HUES6 (cell line): ENCODE measurements around the gene MS4A6E.

Experiments
- H3K27ac ChIP-seq: 2 replicates; pipeline ENCODE4 v1.7.0; 2013; ENCODE audit warnings: low read depth, mild to moderate bottlenecking, low read length, inconsistent platforms
- H3K27me3 ChIP-seq: 2 replicates; pipeline ENCODE4 v1.6.1; 2013; ENCODE audit warnings: low read length; ENCODE audit not compliant: control insufficient read depth, insufficient read depth
- H3K36me3 ChIP-seq: 2 replicates; pipeline ENCODE4 v1.6.1; 2013; ENCODE audit warnings: low read length; ENCODE audit not compliant: control insufficient read depth, insufficient read depth
- H3K4me1 ChIP-seq: 2 replicates; pipeline ENCODE4 v1.6.1; 2013; ENCODE audit warnings: low read length; ENCODE audit not compliant: control insufficient read depth, insufficient read depth
- H3K4me3 ChIP-seq: 2 replicates; pipeline ENCODE4 v1.5.1; 2013; ENCODE audit warnings: low read depth, low read length
- H3K9ac ChIP-seq: one replicate; pipeline ENCODE4 v1.6.1; 2013; ENCODE audit warnings: mild to moderate bottlenecking, low read length
- H3K9me3 ChIP-seq: 2 replicates; pipeline ENCODE4 v1.6.1; 2013; ENCODE audit warnings: low read depth, low read length; ENCODE audit not compliant: control insufficient read depth, insufficient read depth

The MS4A6E gene

DNA sequence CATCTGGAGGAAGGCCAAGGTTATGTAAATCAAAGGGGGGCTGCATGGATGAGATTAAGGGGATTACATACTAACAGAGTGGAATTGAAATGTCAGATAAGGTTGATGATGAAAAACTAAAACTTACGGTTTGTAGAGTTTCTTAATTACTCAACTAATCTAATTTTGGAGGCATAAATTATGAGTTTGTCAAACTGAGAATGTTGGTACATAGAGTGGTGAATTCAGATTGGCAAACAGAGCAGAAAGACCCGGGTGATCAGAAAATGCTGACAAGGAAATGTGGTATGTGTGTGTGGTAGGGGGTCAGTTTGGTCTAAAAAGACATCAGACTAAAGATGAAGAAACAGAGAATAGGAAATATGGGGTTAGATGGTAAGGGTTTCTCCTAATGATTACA, 11.0 kb downstream of the MS4A6E start:
- H3K9me3 ChIP-seq, result no peaks in the 10 kb centered on the region
- H3K4me1 ChIP-seq, result no peaks in the 10 kb centered on the region
- no peaks in the 10 kb centered on the region for H3K36me3 ChIP-seq
- H3K27me3 ChIP-seq, result no peaks in the 10 kb centered on the region
- no peak overlapping the region for H3K27ac ChIP-seq
- H3K9ac ChIP-seq, result no peak overlapping the region
- no peak overlapping the region for H3K4me3 ChIP-seq

DNA sequence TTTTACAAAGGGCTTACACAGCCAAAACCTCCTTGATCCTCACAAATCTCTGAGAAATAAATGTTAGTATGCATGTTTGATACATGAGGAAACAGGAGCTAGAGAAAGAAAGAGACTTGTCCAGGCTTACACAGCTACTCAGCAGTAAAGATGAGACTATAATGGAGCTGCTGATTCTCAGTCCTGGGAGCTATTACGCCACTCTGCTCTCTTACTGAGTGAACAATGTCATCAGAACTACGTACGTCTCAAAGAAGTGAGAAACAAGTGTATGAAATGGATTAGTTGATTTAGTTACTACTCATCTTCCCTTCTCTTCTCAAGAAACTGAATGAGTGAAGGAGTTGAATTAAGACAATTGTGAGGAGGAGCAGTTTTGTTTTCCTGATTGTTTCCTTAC, 12.3 kb downstream of the MS4A6E start:
- Histone ChIP-seq H3K4me1 (no peaks in the 10 kb centered on the region), H3K4me3 (no peak overlapping the region), H3K27ac (no peak overlapping the region), H3K27me3 (no peaks in the 10 kb centered on the region), H3K9ac (no peak overlapping the region), H3K36me3 (no peaks in the 10 kb centered on the region), H3K9me3 (no peaks in the 10 kb centered on the region)

DNA sequence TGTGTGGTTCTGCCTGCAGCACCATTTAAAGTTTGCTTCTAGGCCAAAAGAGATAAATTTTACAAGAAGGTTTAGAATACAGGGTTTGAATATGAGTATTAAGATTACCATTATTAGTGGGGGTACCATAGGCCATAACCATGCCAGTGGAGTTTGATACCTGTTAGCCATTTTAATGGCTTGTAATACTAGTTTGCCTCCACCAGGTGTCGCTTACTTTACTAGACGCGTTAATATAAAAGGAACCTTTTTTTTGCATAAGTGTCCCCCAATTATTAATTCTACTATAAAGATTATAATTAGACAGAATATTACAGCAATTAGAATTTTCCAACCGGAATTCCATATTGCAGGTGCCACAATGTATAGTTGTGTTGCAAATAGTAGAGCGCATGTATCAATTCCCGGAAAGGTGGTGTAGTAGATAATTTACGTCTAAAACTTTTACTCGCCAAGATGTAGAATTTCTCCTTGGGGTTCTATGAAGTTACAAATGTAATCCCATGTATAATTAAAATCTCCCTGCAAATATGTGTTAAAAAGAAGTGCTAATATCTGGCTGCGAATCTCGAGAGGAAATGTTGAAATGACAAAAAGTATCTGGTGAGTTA, 16.1 kb downstream of the MS4A6E start:
- Histone ChIP-seq H3K27ac (no peak overlapping the region), H3K36me3 (no peaks in the 10 kb centered on the region), H3K27me3 (no peaks in the 10 kb centered on the region), H3K4me3 (no peak overlapping the region), H3K9ac (no peak overlapping the region), H3K9me3 (no peaks in the 10 kb centered on the region), H3K4me1 (no peaks in the 10 kb centered on the region)

DNA sequence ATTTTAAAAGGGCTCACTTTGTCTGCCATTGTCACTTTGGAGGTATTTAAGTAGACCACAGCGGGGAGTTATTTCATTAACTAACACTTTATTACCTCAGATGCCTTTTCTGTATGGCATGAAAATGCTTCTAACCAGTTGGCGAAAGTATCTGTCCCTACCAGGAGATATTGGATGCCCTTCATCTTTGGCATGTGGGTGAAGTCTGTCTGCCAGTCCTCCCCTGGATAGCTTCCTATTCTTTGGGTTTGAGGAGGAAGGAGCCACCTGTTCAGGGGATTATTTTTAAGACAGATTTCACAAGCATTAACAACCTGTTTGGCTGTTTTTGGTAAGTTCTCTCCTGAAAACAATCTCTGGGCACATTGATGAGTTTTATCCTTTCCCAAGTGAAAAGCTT, 17.1 kb downstream of the MS4A6E start:
- Histone ChIP-seq H3K4me3 (no peak overlapping the region), H3K27ac (no peak overlapping the region), H3K9me3 (no peaks in the 10 kb centered on the region), H3K36me3 (no peaks in the 10 kb centered on the region), H3K27me3 (no peaks in the 10 kb centered on the region), H3K4me1 (no peaks in the 10 kb centered on the region), H3K9ac (no peak overlapping the region)

DNA sequence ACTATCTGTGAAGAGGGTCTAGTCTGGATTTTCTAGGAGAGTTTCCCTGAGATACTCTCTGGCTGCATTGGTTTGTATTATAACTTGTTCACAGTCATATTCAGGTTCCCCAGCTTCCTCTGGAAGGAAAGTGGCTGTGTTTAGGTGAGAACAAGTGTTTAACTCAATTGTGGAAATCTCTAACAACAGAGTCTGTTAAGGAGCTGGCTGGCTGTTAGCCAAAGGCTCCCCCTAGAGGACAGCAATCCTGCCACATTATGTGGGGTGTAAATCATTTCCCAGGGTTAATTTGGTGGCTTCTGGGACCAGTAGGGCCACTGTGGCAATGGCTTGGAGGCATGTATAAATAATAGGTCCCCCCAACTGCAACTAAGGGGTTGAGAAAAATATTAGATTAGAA, 18.4 kb downstream of the MS4A6E start:
- H3K36me3 ChIP-seq, result no peaks in the 10 kb centered on the region
- H3K27me3 ChIP-seq, result no peaks in the 10 kb centered on the region
- H3K9ac ChIP-seq, result no peak overlapping the region
- H3K4me3 ChIP-seq, result no peak overlapping the region
- H3K9me3 ChIP-seq, result no peaks in the 10 kb centered on the region
- H3K4me1 ChIP-seq, result no peaks in the 10 kb centered on the region
- no peak overlapping the region for H3K27ac ChIP-seq

DNA sequence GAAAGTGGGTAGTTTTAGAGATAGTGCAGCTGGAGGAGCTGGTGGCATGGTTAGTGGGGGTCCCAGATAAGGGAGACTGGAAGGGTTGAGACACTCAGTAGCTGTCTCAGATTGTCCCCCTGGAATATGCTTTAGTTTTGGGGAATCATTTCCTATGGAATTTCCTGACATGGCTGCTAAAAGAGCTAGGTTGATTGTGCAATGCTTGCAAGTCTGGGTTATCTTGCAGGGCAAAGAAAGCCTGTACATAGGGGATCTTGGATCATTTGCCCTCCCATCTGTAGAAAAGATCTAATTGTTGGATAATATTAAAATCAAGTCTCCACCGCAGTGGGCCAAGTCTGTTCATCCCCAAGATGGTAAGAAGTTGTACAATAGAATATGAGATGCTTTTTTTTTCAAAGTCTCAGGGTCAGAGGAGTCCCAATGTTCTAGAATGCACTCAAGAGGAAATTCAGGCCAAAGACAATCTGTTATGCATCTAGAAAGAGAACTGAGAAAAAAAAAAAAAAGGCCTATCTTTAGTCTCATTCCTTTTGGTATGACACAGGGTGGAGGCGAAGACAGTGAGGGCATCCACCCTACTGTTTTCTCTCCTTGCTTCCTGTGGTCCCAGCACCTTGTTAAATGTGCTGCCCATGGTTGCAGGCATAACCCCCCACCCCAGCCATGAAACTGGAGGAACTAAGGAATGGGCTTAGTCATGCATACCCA, 20.2 kb downstream of the MS4A6E start:
- Histone ChIP-seq H3K4me3 (no peak overlapping the region), H3K9me3 (no peaks in the 10 kb centered on the region), H3K4me1 (no peaks in the 10 kb centered on the region), H3K27ac (no peak overlapping the region), H3K9ac (no peak overlapping the region), H3K27me3 (no peaks in the 10 kb centered on the region), H3K36me3 (no peaks in the 10 kb centered on the region)

DNA sequence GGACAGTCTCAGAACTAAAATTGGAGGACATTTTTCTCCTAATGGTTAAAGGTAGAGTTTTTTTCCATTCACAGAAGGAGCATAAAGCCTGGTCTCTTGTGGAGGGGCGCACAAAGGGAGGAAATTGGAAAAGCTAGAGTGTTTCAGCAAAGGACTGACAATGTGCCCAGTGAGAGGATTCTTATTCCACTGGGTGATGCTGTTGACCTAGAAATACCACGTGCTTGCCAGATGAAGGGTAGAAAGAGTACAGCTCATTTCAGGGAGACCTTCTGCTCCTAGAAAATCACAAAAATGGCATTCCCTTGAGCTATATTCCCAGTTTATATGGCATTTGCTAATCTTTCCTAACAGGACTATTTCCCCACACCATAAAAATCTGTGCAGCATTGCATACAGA, 21.1 kb downstream of the MS4A6E start:
- Histone ChIP-seq H3K4me1 (no peaks in the 10 kb centered on the region), H3K9ac (no peak overlapping the region), H3K27me3 (no peaks in the 10 kb centered on the region), H3K9me3 (no peaks in the 10 kb centered on the region), H3K27ac (no peak overlapping the region), H3K36me3 (no peaks in the 10 kb centered on the region), H3K4me3 (no peak overlapping the region)

DNA sequence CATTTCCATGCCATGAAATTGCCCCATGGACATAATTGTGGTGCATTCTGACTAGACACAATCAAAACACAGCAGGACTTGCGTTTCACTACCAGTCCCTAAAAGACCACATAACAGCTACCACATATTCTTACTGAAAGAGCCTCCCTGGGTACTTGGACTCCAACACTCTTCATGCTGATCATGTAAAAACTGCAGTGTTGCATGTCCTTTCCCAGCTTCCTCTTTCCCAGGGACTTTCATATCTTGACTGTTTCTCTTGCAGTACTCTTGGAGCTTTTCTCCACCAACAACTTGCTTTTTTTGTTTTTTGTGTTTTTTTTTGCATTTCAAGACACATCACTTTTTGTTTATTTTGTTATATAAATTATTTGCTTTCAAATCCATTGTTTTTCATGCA, 22.9 kb downstream of the MS4A6E start:
- Histone ChIP-seq H3K9ac (no peak overlapping the region), H3K4me3 (no peak overlapping the region), H3K9me3 (0 out of 2 replicates have a peak, but pooled peaks cover 11% of the 10 kb centered on the region), H3K27ac (no peak overlapping the region), H3K4me1 (no peaks in the 10 kb centered on the region), H3K36me3 (no peaks in the 10 kb centered on the region), H3K27me3 (no peaks in the 10 kb centered on the region)

DNA sequence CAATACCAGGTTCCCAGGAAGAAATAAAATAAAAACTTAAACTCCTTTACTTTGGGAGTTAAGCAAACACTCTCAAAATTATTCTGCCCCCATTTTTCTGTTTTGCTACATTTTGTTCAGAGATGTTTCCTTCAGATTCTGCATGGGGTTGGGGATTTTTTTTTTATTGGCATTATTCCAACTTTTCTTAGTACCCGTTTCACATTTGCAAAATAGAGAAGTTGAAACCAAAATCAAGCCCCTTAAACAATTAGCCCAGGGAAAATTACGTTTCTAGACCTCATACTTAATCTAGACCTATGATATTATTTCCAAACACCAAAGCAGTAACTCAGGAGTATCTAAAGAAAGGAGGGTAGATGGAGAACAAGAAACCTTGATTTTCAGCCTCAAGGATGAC, 30.7 kb downstream of the MS4A6E start:
- H3K36me3 ChIP-seq, result no peaks in the 10 kb centered on the region
- no peaks in the 10 kb centered on the region for H3K4me1 ChIP-seq
- no peak overlapping the region for H3K27ac ChIP-seq
- H3K27me3 ChIP-seq, result no peaks in the 10 kb centered on the region
- no peak overlapping the region for H3K9ac ChIP-seq
- peaks cover 45% of the 10 kb centered on the region for H3K9me3 ChIP-seq
- H3K4me3 ChIP-seq, result no peak overlapping the region

DNA sequence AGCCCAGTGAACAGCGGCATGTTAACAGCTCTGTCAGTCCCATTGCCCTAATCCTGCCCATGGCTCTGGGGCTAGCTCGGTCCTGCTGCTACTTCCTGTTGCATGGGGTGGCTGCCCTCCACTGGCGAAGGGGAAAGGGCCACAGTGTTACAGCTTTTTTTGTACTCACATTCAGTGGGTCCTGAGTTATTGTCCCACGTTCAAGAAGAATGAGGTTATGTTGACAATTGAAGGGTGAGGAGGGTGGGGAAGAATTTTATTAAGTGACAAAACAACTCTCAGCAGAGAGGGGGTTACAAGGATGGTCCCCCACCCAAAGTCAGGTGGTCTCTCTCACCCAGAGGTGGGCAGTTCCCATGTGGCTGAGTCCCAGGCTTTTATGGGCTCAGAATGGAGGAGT, 33.6 kb downstream of the MS4A6E start:
- Histone ChIP-seq H3K27me3 (no peaks in the 10 kb centered on the region), H3K36me3 (no peaks in the 10 kb centered on the region), H3K4me1 (peaks cover 10% of the 10 kb centered on the region), H3K27ac (no peak overlapping the region), H3K9ac (no peak overlapping the region), H3K4me3 (no peak overlapping the region), H3K9me3 (peaks cover 30% of the 10 kb centered on the region)

DNA sequence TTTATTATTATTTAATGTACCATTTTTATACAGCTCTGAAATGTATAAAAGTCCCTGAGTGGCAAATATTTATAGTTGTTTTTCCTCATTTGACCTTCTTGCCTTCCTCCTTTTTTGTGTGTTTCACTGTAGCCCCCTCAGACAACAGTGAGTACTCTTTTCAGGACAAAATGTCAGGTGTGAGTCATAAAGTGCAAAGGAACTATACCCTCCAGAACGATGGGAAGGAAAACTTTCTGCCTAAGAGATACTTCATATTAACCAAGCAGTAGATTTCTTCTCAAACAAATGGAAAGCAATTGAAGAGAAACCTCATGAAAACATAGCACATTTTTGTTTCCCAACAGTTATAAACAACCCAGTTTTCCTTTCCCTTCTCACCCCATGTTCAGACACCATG, 35.2 kb downstream of the MS4A6E start:
- no peaks in the 10 kb centered on the region for H3K36me3 ChIP-seq
- H3K9me3 ChIP-seq, result peaks cover 25% of the 10 kb centered on the region

More for the DNA sequence above, 35.2 kb downstream of the MS4A6E start:
- H3K9ac ChIP-seq, result no peak overlapping the region
- no peak overlapping the region for H3K27ac ChIP-seq
- H3K4me3 ChIP-seq, result no peak overlapping the region
- H3K4me1 ChIP-seq, result peaks cover 10% of the 10 kb centered on the region
- no peaks in the 10 kb centered on the region for H3K27me3 ChIP-seq
